HTR-8/SVneo (cell line): ENCODE results near the gene TOP2A.
A peak's percentile ranks its signal among the peaks of the same experiment; 100 is the strongest.

Experiments used
- DNase-seq: peaks from one replicate; pipeline ENCODE4 v3.0.0; 2011; ENCODE audit warnings: low spot score, mixed read lengths; ENCODE audit not compliant: insufficient read length
- FAIRE-seq: peaks from 2 replicates; lab custom pipeline; 2011; peaks lifted over from hg19 to GRCh38; lab: Jason Lieb, UNC

TOP2A gene

GRCh38 chr17:40454613-40454995, 36.9 kb upstream of the TOP2A start:
- no peak for DNase-seq
- FAIRE-seq = no peak

- FAIRE-seq (no peak), DNase-seq (no peak)
Measured at GRCh38 chr17:40453881-40454612, 36.4 kb upstream of the TOP2A start.

- DNase-seq (no peak), FAIRE-seq (peak; percentile 57)
Measured at GRCh38 chr17:40452921-40453378, 35.3 kb upstream of the TOP2A start.

GRCh38 chr17:40452216-40452787, 34.6 kb upstream of the TOP2A start:
- DNase-seq (no peak), FAIRE-seq (peak; percentile 20)

- DNase-seq = no peak
- no peak for FAIRE-seq
Measured at GRCh38 chr17:40451420-40451819, 33.7 kb upstream of the TOP2A start.

GRCh38 chr17:40450175-40450574, 32.5 kb upstream of the TOP2A start:
- FAIRE-seq (no peak), DNase-seq (peak; percentile 57)

GRCh38 chr17:40448639-40449261, 31.1 kb upstream of the TOP2A start:
- peak; percentile 38 for FAIRE-seq
- no peak for DNase-seq

- FAIRE-seq = no peak
- DNase-seq = no peak
Measured at GRCh38 chr17:40448213-40448638, 30.5 kb upstream of the TOP2A start.

- no peak for FAIRE-seq
- no peak for DNase-seq
Measured at GRCh38 chr17:40447806-40448205, 30.1 kb upstream of the TOP2A start.

GRCh38 chr17:40447148-40447644, 29.5 kb upstream of the TOP2A start:
- FAIRE-seq (no peak), DNase-seq (no peak)

GRCh38 chr17:40445751-40446468, 28.2 kb upstream of the TOP2A start:
- FAIRE-seq (no peak), DNase-seq (no peak)

GRCh38 chr17:40443988-40444899, 26.5 kb upstream of the TOP2A start:
- no peak for DNase-seq
- peak; percentile 23 for FAIRE-seq

- DNase-seq = peak; percentile 83
- FAIRE-seq = peak; percentile 95
Measured at GRCh38 chr17:40443196-40443987, 25.7 kb upstream of the TOP2A start, which contains the start of gene IGFBP4. IGFBP4 (plus strand) TSS chr17:40443450; CDS start chr17:40443736, 286 bp downstream.

- DNase-seq = peak; percentile 44
Measured at GRCh38 chr17:40442392-40443195, 24.9 kb upstream of the TOP2A start.

GRCh38 chr17:40440166-40440565, 22.5 kb upstream of the TOP2A start:
- DNase-seq (no peak), FAIRE-seq (peak; percentile 78)

More at GRCh38 chr17:40442392-40443195, 24.9 kb upstream of the TOP2A start:
- no peak for FAIRE-seq

- FAIRE-seq (no peak), DNase-seq (no peak)
Measured at GRCh38 chr17:40437095-40437732, 19.5 kb upstream of the TOP2A start.

GRCh38 chr17:40436636-40437035, 18.9 kb upstream of the TOP2A start:
- FAIRE-seq = no peak
- no peak for DNase-seq
